Epithelial cell of esophagus (primary cell): ENCODE results near the gene MSL1.

Source experiments
- DNase-seq: peaks from one replicate; pipeline ENCODE4 v3.0.0; 2010; ENCODE audit warnings: low read depth
- H3K4me3 ChIP-seq: 2 replicates; pipeline ENCODE4 v1.5.1; 2011; ENCODE audit warnings: mild to moderate bottlenecking, low read length, control low read depth
- TF ChIP-seq, protein P1 (sequence below): IDR thresholded peaks from 2 replicates; pipeline ENCODE4 v1.5.1; 2011; ENCODE audit warnings: low read depth, mild to moderate bottlenecking, low read length, control low read depth, inconsistent platforms; ENCODE audit not compliant: insufficient read depth; ENCODE audit errors: missing control alignments

Gene MSL1

DNA sequence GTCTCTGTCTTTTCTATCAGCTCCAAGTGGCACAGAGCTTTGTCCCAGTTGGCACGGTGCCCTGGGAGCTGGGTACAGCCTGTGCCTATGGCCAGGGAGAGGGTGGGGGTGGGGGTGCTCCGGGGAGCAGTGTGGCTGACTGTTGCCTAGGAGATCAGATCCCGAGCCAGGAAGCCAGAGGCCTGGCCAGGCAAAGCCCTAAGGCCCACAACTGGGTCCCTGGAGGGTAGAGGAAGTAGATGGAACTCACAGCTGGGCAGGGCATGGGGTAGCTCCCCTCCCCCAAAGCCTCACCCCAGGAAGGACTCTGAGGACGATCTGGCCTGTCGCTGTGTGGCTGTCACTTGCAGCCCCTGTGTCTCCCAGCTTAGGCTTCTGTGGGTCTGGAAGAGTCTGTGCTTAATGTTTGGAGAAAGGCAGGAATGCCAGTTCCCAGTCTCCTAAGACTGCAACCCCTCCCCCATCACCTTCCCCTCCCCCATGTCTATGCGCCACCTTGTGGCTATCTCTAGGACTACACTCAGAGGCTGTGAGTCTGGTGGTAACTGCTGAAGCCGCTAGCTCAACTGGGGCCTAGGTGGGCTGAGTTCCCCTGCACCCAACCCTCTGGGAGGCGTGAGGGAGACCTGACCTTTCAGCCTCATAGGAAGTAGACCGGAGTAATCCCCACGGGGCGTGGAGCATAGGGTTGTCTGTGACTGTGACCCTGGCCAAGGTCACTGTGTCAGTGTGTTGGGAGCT, 46.4 kb upstream of the MSL1 start:
- peak; percentile 55 for DNase-seq
- H3K4me3 ChIP-seq: no peak overlapping the region
- TF ChIP-seq, protein P1, sequence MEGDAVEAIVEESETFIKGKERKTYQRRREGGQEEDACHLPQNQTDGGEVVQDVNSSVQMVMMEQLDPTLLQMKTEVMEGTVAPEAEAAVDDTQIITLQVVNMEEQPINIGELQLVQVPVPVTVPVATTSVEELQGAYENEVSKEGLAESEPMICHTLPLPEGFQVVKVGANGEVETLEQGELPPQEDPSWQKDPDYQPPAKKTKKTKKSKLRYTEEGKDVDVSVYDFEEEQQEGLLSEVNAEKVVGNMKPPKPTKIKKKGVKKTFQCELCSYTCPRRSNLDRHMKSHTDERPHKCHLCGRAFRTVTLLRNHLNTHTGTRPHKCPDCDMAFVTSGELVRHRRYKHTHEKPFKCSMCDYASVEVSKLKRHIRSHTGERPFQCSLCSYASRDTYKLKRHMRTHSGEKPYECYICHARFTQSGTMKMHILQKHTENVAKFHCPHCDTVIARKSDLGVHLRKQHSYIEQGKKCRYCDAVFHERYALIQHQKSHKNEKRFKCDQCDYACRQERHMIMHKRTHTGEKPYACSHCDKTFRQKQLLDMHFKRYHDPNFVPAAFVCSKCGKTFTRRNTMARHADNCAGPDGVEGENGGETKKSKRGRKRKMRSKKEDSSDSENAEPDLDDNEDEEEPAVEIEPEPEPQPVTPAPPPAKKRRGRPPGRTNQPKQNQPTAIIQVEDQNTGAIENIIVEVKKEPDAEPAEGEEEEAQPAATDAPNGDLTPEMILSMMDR: peak; percentile 94

DNA sequence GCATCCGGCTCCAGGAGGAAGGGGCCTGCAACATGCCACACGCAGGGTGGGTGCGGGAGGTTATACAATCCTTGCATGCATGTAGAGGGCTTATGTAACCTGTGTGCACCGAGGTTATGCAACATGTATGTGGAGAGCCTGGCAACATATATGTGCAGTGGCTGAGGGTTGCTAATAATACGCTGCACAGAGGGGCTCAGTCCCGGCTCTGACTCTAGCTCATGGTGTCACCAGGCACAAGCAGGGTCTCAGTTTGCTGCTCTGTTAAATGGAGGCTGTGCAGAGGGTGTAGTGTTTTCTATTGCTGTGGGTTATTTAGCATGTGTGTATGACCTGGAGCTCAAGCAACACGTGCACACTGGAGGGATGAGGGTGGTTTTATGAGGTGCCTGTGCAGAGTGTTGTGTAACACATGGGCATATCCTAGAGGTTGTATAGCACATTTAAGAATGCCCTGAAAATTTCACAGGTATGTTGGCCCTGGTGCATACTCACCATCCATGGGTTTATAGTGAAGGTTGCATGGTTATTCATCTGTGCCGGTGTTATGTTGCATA, 45.8 kb upstream of the MSL1 start:
- TF ChIP-seq, protein P1: no peak
- DNase-seq: no peak
- H3K4me3 ChIP-seq: no peak overlapping the region

DNA sequence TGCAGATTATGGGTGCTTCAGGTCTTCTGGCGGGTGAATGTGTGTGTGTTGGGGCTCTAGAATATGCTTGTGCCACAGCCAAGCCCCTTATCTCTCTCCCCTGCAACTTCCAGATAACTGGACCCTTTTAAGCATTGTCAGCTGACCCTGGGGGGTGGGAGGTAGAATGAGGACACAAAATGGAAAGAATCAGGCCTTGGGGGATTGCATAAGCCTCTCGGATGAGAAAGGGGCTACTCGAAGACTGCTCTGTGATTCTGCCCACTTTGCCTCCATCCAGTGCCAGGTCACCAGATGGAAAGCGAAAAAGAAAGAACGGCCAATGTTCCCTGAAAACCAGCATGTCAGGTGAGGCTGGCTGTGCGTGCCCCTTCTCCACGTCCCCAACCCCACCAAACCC, 45.2 kb upstream of the MSL1 start:
- no peak for DNase-seq
- TF ChIP-seq, protein P1: no peak
- no peak overlapping the region for H3K4me3 ChIP-seq

DNA sequence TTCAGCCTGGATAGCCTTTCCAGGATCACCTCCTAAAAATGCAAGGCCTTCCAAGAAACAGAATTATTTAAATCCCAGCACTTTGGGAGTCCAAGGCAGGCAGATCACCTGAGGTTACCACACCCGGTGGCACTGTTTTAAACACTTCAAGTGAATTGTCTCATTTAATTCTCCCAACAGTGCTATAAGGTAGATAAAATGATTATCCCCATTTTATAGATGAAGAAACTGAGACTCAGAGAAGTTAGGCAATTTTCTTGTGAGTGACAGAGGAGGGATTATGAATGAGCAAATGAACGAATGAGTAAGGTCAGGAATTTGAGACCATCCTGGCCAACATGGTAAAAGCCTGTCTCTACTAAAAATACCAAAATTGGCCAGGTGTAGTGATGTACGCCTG, 42.2 kb upstream of the MSL1 start:
- TF ChIP-seq, protein P1: no peak
- no peak overlapping the region for H3K4me3 ChIP-seq
- DNase-seq: no peak

DNA sequence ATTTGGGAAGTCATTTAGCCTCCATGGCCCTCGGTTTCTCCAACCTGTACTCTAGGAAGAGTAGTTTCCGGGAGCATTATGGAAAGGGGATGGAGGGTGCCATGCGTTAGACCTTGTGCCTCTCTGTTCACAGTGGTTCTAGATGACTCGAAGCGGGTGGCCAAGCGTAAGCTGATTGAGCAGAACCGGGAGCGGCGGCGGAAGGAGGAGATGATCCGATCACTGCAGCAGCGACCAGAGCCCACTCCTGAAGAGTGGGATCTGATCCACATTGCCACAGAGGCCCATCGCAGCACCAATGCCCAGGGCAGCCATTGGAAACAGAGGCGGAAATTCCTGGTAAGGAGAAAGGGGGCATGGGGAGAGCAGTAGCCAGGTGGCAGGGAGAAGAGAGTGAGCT, 37.3 kb upstream of the MSL1 start:
- no peak overlapping the region for H3K4me3 ChIP-seq
- no peak for DNase-seq
- TF ChIP-seq, protein P1: no peak

DNA sequence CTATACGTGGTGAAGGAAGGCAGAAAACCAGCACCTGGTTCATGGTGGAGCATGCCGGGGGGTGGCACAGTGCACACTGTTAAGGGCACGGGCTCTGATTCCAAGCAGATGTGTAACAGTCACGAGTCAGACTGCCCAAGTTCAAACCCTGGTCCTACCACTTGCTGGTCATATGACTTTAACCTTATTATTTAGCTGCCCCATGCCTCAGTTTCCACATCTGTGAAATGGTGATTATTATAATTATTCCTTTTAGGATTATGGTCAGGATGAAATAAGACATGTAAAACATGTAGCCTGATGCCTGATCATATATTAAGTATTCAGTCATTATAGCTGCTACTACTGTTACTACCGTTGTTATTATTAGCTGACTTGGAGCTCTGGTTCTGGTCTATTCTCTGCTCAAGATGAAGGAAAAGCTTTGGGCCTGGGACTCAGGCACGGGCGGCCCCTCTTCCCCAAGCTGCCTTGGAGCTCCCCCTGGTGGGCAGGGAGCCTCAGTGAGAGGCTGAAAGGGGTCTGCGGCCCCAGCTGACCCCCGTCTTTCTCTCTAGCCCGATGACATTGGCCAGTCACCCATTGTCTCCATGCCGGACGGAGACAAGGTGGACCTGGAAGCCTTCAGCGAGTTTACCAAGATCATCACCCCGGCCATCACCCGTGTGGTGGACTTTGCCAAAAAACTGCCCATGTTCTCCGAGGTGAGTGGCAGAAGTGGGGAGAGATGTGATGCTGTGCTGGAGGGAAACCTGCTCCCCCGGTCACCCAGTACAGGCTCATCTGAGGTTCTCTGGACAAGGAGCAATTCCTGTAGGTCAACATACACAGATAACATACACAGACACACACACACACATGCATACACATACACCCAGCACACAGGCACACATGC, 35.4 kb upstream of the MSL1 start:
- TF ChIP-seq, protein P1: peak; percentile 60
- H3K4me3 ChIP-seq: no peak overlapping the region
- DNase-seq: no peak
